ENCODE data around the gene LTBP4.
"Not testable (repeated sequence)": the region's sequence is repeated elsewhere in the genome, so short reads cannot be mapped to it uniquely, and the experiment has no call there.

LTBP4 gene

GRCh38 chr19:40588110-40588854 is 12.9 kb upstream of the LTBP4 start:
- Mint-ChIP-seq H3K4me3 (no peak overlapping the region), H3K27ac (peak overlapping the region; percentile 2), H3K4me1 (peaks cover 15% of the 10 kb centered on the region), H3K36me3 (peaks cover 74% of the 10 kb centered on the region), H3K9me3 (no peaks in the 10 kb centered on the region)
- ATAC-seq (no peak), DNase-seq (ENCODE audit: low spot score in 2 of 2) (no peak)

GRCh38 chr19:40588926-40589569 is 12.1 kb upstream of the LTBP4 start:
- Mint-ChIP-seq H3K27ac (peak overlapping the region; percentile 71), H3K4me1 (peaks cover 17% of the 10 kb centered on the region), H3K4me3 (no peak overlapping the region), H3K36me3 (peaks cover 67% of the 10 kb centered on the region), H3K9me3 (no peaks in the 10 kb centered on the region)
- ATAC-seq, result no peak
- DNase-seq (ENCODE audit: low spot score in 2 of 2), result no peak

- Mint-ChIP-seq H3K27ac (peak overlapping the region; percentile 71), H3K9me3 (no peaks in the 10 kb centered on the region), H3K36me3 (peaks cover 59% of the 10 kb centered on the region), H3K4me3 (no peak overlapping the region), H3K4me1 (peaks cover 25% of the 10 kb centered on the region)
- no peak for ATAC-seq
- no peak for DNase-seq (ENCODE audit: low spot score in 2 of 2)
These were observed 11.4 kb upstream of the LTBP4 start for GRCh38 chr19:40589591-40590429.

GRCh38 chr19:40590464-40591265 is 10.5 kb upstream of the LTBP4 start:
- peak overlapping the region; percentile 71 for H3K27ac Mint-ChIP-seq

GRCh38 chr19:40591724-40592123 is 9.4 kb upstream of the LTBP4 start:
- H3K4me1 Mint-ChIP-seq, result peaks cover 19% of the 10 kb centered on the region
- H3K36me3 Mint-ChIP-seq, result peaks cover 40% of the 10 kb centered on the region
- not testable (repeated sequence) for DNase-seq (ENCODE audit: low spot score in 2 of 2); ATAC-seq; H3K4me3 Mint-ChIP-seq; H3K9me3 Mint-ChIP-seq
- H3K27ac Mint-ChIP-seq, result peak overlapping the region; percentile 71

More at GRCh38 chr19:40590464-40591265, 10.5 kb upstream of the LTBP4 start:
- peaks cover 51% of the 10 kb centered on the region for H3K36me3 Mint-ChIP-seq
- ATAC-seq (no peak), DNase-seq (ENCODE audit: low spot score in 2 of 2) (no peak)
- H3K4me3 Mint-ChIP-seq, result no peak overlapping the region
- peaks cover 26% of the 10 kb centered on the region for H3K4me1 Mint-ChIP-seq
- no peaks in the 10 kb centered on the region for H3K9me3 Mint-ChIP-seq

- peaks cover 19% of the 10 kb centered on the region for H3K4me1 Mint-ChIP-seq
- peaks cover 36% of the 10 kb centered on the region for H3K36me3 Mint-ChIP-seq
- no peaks in the 10 kb centered on the region for H3K9me3 Mint-ChIP-seq
- DNase-seq (ENCODE audit: low spot score in 2 of 2), result no peak
- peak; percentile 69 for ATAC-seq
- H3K27ac Mint-ChIP-seq, result no peak overlapping the region
- H3K4me3 Mint-ChIP-seq, result no peak overlapping the region
These were observed 9.0 kb upstream of the LTBP4 start for GRCh38 chr19:40592170-40592569.

GRCh38 chr19:40594255-40594654 is 6.9 kb upstream of the LTBP4 start:
- peak overlapping the region; percentile 39 for H3K4me3 Mint-ChIP-seq
- ATAC-seq (no peak), DNase-seq (ENCODE audit: low spot score in 2 of 2) (no peak)
- peaks cover 17% of the 10 kb centered on the region for H3K36me3 Mint-ChIP-seq
- H3K9me3 Mint-ChIP-seq, result no peaks in the 10 kb centered on the region
- peak overlapping the region; percentile 74 for H3K27ac Mint-ChIP-seq
- H3K4me1 Mint-ChIP-seq, result peaks cover 27% of the 10 kb centered on the region

- no peaks in the 10 kb centered on the region for H3K9me3 Mint-ChIP-seq
- peak overlapping the region; percentile 39 for H3K4me3 Mint-ChIP-seq
- H3K4me1 Mint-ChIP-seq, result peaks cover 31% of the 10 kb centered on the region
- H3K27ac Mint-ChIP-seq, result peak overlapping the region; percentile 74
- ATAC-seq, result peak; percentile 61
- H3K36me3 Mint-ChIP-seq, result peaks cover 16% of the 10 kb centered on the region
- DNase-seq (ENCODE audit: low spot score in 2 of 2), result no peak
These were observed 6.5 kb upstream of the LTBP4 start for GRCh38 chr19:40594657-40595091.

GRCh38 chr19:40596608-40597328 is 4.4 kb upstream of the LTBP4 start:
- no peaks in the 10 kb centered on the region for H3K36me3 Mint-ChIP-seq
- H3K4me1 Mint-ChIP-seq, result peaks cover 44% of the 10 kb centered on the region
- no peak overlapping the region for H3K27ac Mint-ChIP-seq
- H3K9me3 Mint-ChIP-seq, result no peaks in the 10 kb centered on the region
- H3K4me3 Mint-ChIP-seq, result peak overlapping the region; percentile 52
- ATAC-seq (peak; percentile 14), DNase-seq (ENCODE audit: low spot score in 2 of 2) (no peak)

GRCh38 chr19:40597329-40597838 is 3.8 kb upstream of the LTBP4 start:
- H3K36me3 Mint-ChIP-seq, result no peaks in the 10 kb centered on the region
- DNase-seq (ENCODE audit: low spot score in 2 of 2), result no peak
- H3K27ac Mint-ChIP-seq, result no peak overlapping the region
- peaks cover 51% of the 10 kb centered on the region for H3K4me1 Mint-ChIP-seq
- no peak for ATAC-seq
- peak overlapping the region; percentile 52 for H3K4me3 Mint-ChIP-seq
- H3K9me3 Mint-ChIP-seq, result no peaks in the 10 kb centered on the region

GRCh38 chr19:40598121-40598917 is 2.9 kb upstream of the LTBP4 start:
- peak; percentile 91 to 94 for DNase-seq (ENCODE audit: low spot score in 2 of 2)
- Mint-ChIP-seq H3K27ac (no peak overlapping the region), H3K4me1 (peaks cover 60% of the 10 kb centered on the region), H3K9me3 (no peaks in the 10 kb centered on the region), H3K4me3 (peak overlapping the region; percentile 96), H3K36me3 (no peaks in the 10 kb centered on the region)
- ATAC-seq, result peak; percentile 71

- no peak for DNase-seq (ENCODE audit: low spot score in 2 of 2)
- Mint-ChIP-seq H3K9me3 (no peaks in the 10 kb centered on the region), H3K36me3 (peaks cover 2% of the 10 kb centered on the region), H3K4me3 (peak overlapping the region; percentile 96), H3K27ac (no peak overlapping the region), H3K4me1 (peaks cover 66% of the 10 kb centered on the region)
- ATAC-seq, result no peak
These were observed 2.3 kb upstream of the LTBP4 start for GRCh38 chr19:40598918-40599307.

- Mint-ChIP-seq H3K4me3 (peak overlapping the region; percentile 96), H3K36me3 (peaks cover 7% of the 10 kb centered on the region), H3K27ac (no peak overlapping the region), H3K9me3 (no peaks in the 10 kb centered on the region), H3K4me1 (peaks cover 66% of the 10 kb centered on the region)
- no peak for DNase-seq (ENCODE audit: low spot score in 2 of 2)
- ATAC-seq, result no peak
These were observed 1.8 kb upstream of the LTBP4 start for GRCh38 chr19:40599331-40599901.
